SK-N-SH (cell line): Measurements from ENCODE around the gene ABHD3. TPM values are rescaled to one million over a fixed set of nuclear protein-coding genes. Genes with fewer than 3 reads are reported as not detected.
"Not testable (repeated sequence)": the region's sequence is repeated elsewhere in the genome, so short reads cannot be mapped to it uniquely, and the experiment has no call there.

Experiments used
- CTCF ChIA-PET: fragments of 300-600, 350-600 bp; formaldehyde crosslinking; extraction: SDS; loops from one replicate; lab custom pipeline; 2021; lab: Yijun Ruan, JAX
- POLR2A ChIA-PET: fragments of 350-600 bp; sonication (Branson Sonifier 250); formaldehyde crosslinking; extraction: SDS; loops from one replicate; lab custom pipeline; 2020; ENCODE audit warnings: antibody characterized with exemption, inconsistent platforms; lab: Yijun Ruan, JAX
- DNase-seq: peaks from one replicate; pipeline ENCODE4 v3.0.0; 2012
- H2AFZ ChIP-seq: fragments of 200-600 bp; sonication (generic); 2 replicates; pipeline ENCODE4 v1.8.1; 2016; ENCODE audit warnings: antibody characterized with exemption, mild to moderate bottlenecking, low read depth
- H3F3A ChIP-seq: fragments of 200-600 bp; sonication (generic); replicated peaks from 2 replicates; pipeline ENCODE3; 2016; ENCODE audit warnings: antibody characterized with exemption, mild to moderate bottlenecking; ENCODE audit not compliant: insufficient read depth
- H3K27ac ChIP-seq, 2 experiments: fragments of 200-500 bp in 1 of 2; fragments of 200-600 bp in 1 of 2; sonication (Bioruptor generic) in 1 of 2; sonication (generic), shearing (Covaris generic) in 1 of 2; 2 replicates each; pipeline versions ENCODE4 v1.5.1 to v1.6.1; 2014 to 2016; ENCODE audit warnings: low read depth in 2 of 2, inconsistent platforms in 1 of 2, low read length in 1 of 2, mild to moderate bottlenecking in 1 of 2, mixed read lengths in 1 of 2
- H3K27me3 ChIP-seq: fragments of 200-600 bp; sonication (generic), shearing (Covaris generic); 2 replicates; pipeline ENCODE4 v1.6.1; 2016; ENCODE audit warnings: mixed run types; ENCODE audit not compliant: insufficient read depth
- H3K36me3 ChIP-seq, 2 experiments: fragments of 200-500 bp in 1 of 2; fragments of 200-600 bp in 1 of 2; sonication (Bioruptor generic) in 1 of 2; sonication (generic) in 1 of 2; replicated peaks in 1 of 2; 2 replicates each; pipeline versions ENCODE3 to v1.5.1; 2014 to 2016; ENCODE audit warnings: low read length in 1 of 2, mild to moderate bottlenecking in 1 of 2; ENCODE audit not compliant: insufficient read depth in 2 of 2, control insufficient read depth in 1 of 2
- H3K4me1 ChIP-seq, 2 experiments: fragments of 200-500 bp in 1 of 2; fragments of 200-600 bp in 1 of 2; sonication (Bioruptor generic) in 1 of 2; sonication (generic), shearing (Covaris generic) in 1 of 2; 2 replicates each; pipeline versions ENCODE4 v1.5.1 to v1.6.1; 2014 to 2016; ENCODE audit warnings: low read depth in 1 of 2, low read length in 1 of 2, mixed run types in 1 of 2; ENCODE audit not compliant: insufficient read depth in 2 of 2, control insufficient read depth in 1 of 2
- H3K4me2 ChIP-seq: fragments of 200-600 bp; sonication (generic), shearing (Covaris generic); 2 replicates; pipeline ENCODE4 v1.6.1; 2017; ENCODE audit warnings: mixed run types
- H3K4me3 ChIP-seq, 2 experiments: fragments of 200-500 bp in 1 of 2; fragments of 200-600 bp in 1 of 2; sonication (Bioruptor generic) in 1 of 2; sonication (generic), shearing (Covaris generic) in 1 of 2; 2 replicates each; pipeline versions ENCODE4 v1.5.1 to v1.8.1; 2014 to 2016; ENCODE audit warnings: low read depth in 2 of 2, inconsistent platforms in 1 of 2, low read length in 1 of 2, mild to moderate bottlenecking in 1 of 2, mixed read lengths in 1 of 2, moderate library complexity in 1 of 2
- H3K79me2 ChIP-seq: fragments of 200-600 bp; sonication (generic); 2 replicates; pipeline ENCODE4 v1.8.1; 2017; ENCODE audit warnings: mild to moderate bottlenecking; ENCODE audit not compliant: insufficient read depth
- H3K9ac ChIP-seq: fragments of 200-600 bp; sonication (generic); 2 replicates; pipeline ENCODE4 v1.6.1; 2017; ENCODE audit warnings: mixed run types
- H3K9me2 ChIP-seq: fragments of 200-600 bp; sonication (generic); 2 replicates; pipeline ENCODE4 v1.6.1; 2017; ENCODE audit warnings: mixed run types
- H3K9me3 ChIP-seq: fragments of 200-600 bp; sonication (generic); 2 replicates; pipeline ENCODE4 v1.6.1; 2017; ENCODE audit warnings: mixed run types, mild to moderate bottlenecking, moderate library complexity
- H4K20me1 ChIP-seq: fragments of 200-600 bp; sonication (generic); 2 replicates; pipeline ENCODE4 v1.6.1; 2017; ENCODE audit warnings: mild to moderate bottlenecking, mixed run types; ENCODE audit not compliant: insufficient read depth
- FOSL2 ChIP-seq: IDR thresholded peaks from 2 replicates; pipeline ENCODE4 v1.4.0; 2012; ENCODE audit warnings: low read depth, mild to moderate bottlenecking, moderate library complexity, borderline replicate concordance
- FOXJ3 ChIP-seq: sonication (generic); formaldehyde crosslinking; IDR thresholded peaks from 2 replicates; pipeline ENCODE4 v1.5.1; 2020; ENCODE audit warnings: mild to moderate bottlenecking, missing genetic modification reagents
- GATA2 ChIP-seq: sonication (generic); formaldehyde crosslinking; IDR thresholded peaks from 2 replicates; pipeline ENCODE4 v1.5.0; 2020; ENCODE audit warnings: mild to moderate bottlenecking, missing genetic modification reagents
- NRF1 ChIP-seq: IDR thresholded peaks from 2 replicates; pipeline ENCODE4 v1.6.1; 2012; ENCODE audit warnings: low read depth, mild to moderate bottlenecking, low read length
- REST ChIP-seq: IDR thresholded peaks from 2 replicates; pipeline ENCODE4 v1.6.1; 2012; ENCODE audit warnings: mild to moderate bottlenecking, low read depth, low read length, moderate library complexity
- RFX5 ChIP-seq: IDR thresholded peaks from 2 replicates; pipeline ENCODE4 v1.6.1; 2012; ENCODE audit warnings: mild to moderate bottlenecking, improper control_type of control experiment, low read length
- SMC3 ChIP-seq: IDR thresholded peaks from 2 replicates; pipeline ENCODE4 v1.6.1; 2012; ENCODE audit warnings: low read depth, low read length, improper control_type of control experiment
- TAF1 ChIP-seq: IDR thresholded peaks from 2 replicates; pipeline ENCODE4 v1.6.1; 2012; ENCODE audit warnings: low read depth, mild to moderate bottlenecking, low read length, moderate library complexity, borderline replicate concordance
- TCF12 ChIP-seq: IDR thresholded peaks from 2 replicates; pipeline ENCODE4 v1.4.0; 2012
- TEAD4 ChIP-seq: IDR thresholded peaks from 2 replicates; pipeline ENCODE4 v1.4.0; 2012; ENCODE audit warnings: mild to moderate bottlenecking, borderline replicate concordance; ENCODE audit not compliant: insufficient read depth
- ZBTB33 ChIP-seq: IDR thresholded peaks from 2 replicates; pipeline ENCODE4 v1.4.0; 2012; ENCODE audit warnings: low read depth, borderline replicate concordance
- WGBS: methylation state at CpG from one replicate; pipeline ENCODE4 v1.1.6; 2017; ENCODE audit warnings: low lambda C conversion rate; 5-methylcytosine and 5-hydroxymethylcytosine counted together
- polyA plus RNA-seq, 3 experiments: library from polyadenylated mRNA; depleted of rRNA; stranded (reverse); fragments of >200 nt; gene quantifications; 2 replicates each; pipeline ENCODE4 v1.2.3, GENCODE V29; 2012

The ABHD3 gene
- polyA plus RNA-seq, 1 of the 3 experiments (the other 2 are of a cell fraction), result 4.3 TPM

GRCh38 chr18:21629089-21629832, 75.3 kb downstream of the ABHD3 start:
- Histone ChIP-seq H3K4me2 (no peak overlapping the region), H3K9me2 (no peaks in the 10 kb centered on the region), H3K36me3 (peaks cover 40 to 72% of the 10 kb centered on the region in 2 experiments), H3K27ac (no peak overlapping the region), H3K4me1 (no peaks in the 10 kb centered on the region), H3K9ac (no peak overlapping the region), H3K4me3 (no peak overlapping the region), H3F3A (peaks cover 13% of the 10 kb centered on the region), H3K9me3 (no peaks in the 10 kb centered on the region), H3K27me3 (no peaks in the 10 kb centered on the region), H2AFZ (no peak overlapping the region), H4K20me1 (0 out of 2 replicates have a peak, but pooled peaks cover 3% of the 10 kb centered on the region), H3K79me2 (peaks cover 46% of the 10 kb centered on the region)
- 95% methylated on average over 9 of the region's 9 CpGs for WGBS
- TF ChIP-seq NRF1 (no peak), REST (no peak), TAF1 (no peak), TEAD4 (no peak), RFX5 (no peak), TCF12 (no peak), FOSL2 (no peak), FOXJ3 (no peak), ZBTB33 (no peak), GATA2 (CRISPR knock-in tag) (no peak), SMC3 (no peak)
- DNase-seq, result no peak
- ChIA-PET CTCF (interaction anchor here (0.7 kb wide), 1 partner anchor 158 kb away, joined by 3 read pairs; no protein-coding TSS in a partner anchor), POLR2A (no interaction called here)

GRCh38 chr18:21621640-21622039, 82.9 kb downstream of the ABHD3 start:
- H3K9me2 ChIP-seq, H3K27ac ChIP-seq, H3K4me1 ChIP-seq, H3K9me3 ChIP-seq, H3K27me3 ChIP-seq, H2AFZ ChIP-seq, H3K4me3 ChIP-seq, DNase-seq, POLR2A ChIA-PET, H3F3A ChIP-seq, H3K4me2 ChIP-seq, H3K9ac ChIP-seq: not testable (repeated sequence)
- peaks cover 97% of the 10 kb centered on the region for H3K79me2 ChIP-seq
- H3K36me3 ChIP-seq, result peaks cover 14 to 53% of the 10 kb centered on the region in 2 experiments
- 98% methylated on average over 9 of the region's 9 CpGs for WGBS
- CTCF ChIA-PET, result interaction anchor here (1.7 kb wide), 1 partner anchor 21 kb away, joined by 4 read pairs; the partner anchor contains the start of gene ESCO1
- H4K20me1 ChIP-seq, result peaks cover 65% of the 10 kb centered on the region
